Skeletal muscle tissue (tissue), 4 donors: ENCODE results near the gene SPTBN4. TPM values are rescaled to one million over a fixed set of nuclear protein-coding genes. Genes with fewer than 3 reads are reported as not detected.
A peak's percentile ranks its signal among the peaks of the same experiment; 100 is the strongest.

Source experiments
- H3K27ac ChIP-seq: one replicate; pipeline ENCODE4 v1.7.0; 2013; ENCODE audit warnings: mild to moderate bottlenecking, low read depth, low read length, inconsistent platforms
- H3K27me3 ChIP-seq, 3 donors: one replicate each; pipeline ENCODE4 v1.7.0; 2013; ENCODE audit warnings: low read length in 3 of 3; ENCODE audit not compliant: control insufficient read depth in 3 of 3, insufficient read depth in 3 of 3
- H3K36me3 ChIP-seq, 3 donors: one replicate each; pipeline ENCODE4 v1.7.0; 2013; ENCODE audit warnings: low read length in 3 of 3; ENCODE audit not compliant: control insufficient read depth in 3 of 3, insufficient read depth in 3 of 3
- H3K4me1 ChIP-seq, 3 donors: one replicate each; pipeline ENCODE4 v1.7.0; 2013; ENCODE audit warnings: low read length in 3 of 3, mild to moderate bottlenecking in 3 of 3; ENCODE audit not compliant: control insufficient read depth in 3 of 3, insufficient read depth in 3 of 3
- H3K4me3 ChIP-seq, 3 donors: one replicate each; pipeline ENCODE4 v1.7.0; 2013; ENCODE audit warnings: low read length in 3 of 3
- H3K9ac ChIP-seq, 3 donors: one replicate each; pipeline ENCODE4 v1.7.0; 2013; ENCODE audit warnings: low read length in 3 of 3, mild to moderate bottlenecking in 3 of 3, moderate library complexity in 2 of 3, low read depth in 1 of 3
- H3K9me3 ChIP-seq, 3 donors: one replicate each; pipeline ENCODE4 v1.7.0; 2013; ENCODE audit warnings: low read length in 3 of 3; ENCODE audit not compliant: control insufficient read depth in 3 of 3
- total RNA-seq: library from RNA; depleted of rRNA; stranded (reverse); fragments of >200 nt; gene quantifications from one replicate; pipeline ENCODE4 v1.2.3, GENCODE V29; 2014
- donor health status: Osteomylitis.

The SPTBN4 gene
- total RNA-seq, 1 donor from 2014 or later, result 0.52 TPM

DNA sequence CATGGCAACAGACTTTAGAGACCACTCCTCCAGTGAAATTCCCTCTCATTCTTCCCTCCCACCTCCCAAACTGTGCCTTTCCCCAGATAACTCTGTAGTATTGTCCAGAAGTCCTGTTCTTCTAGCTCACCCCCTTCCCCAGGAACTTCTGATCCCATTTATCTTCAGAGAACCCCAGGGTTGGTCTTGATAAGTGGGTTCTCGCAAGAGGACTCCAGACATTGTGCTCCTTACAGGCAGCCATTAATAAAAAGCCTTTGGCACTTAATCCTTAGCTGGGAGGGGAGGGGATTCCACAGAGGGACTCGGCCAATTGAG is 136.2 kb downstream of the SPTBN4 start:
- H3K9me3 ChIP-seq, result no peaks in the 10 kb centered on the region
- H3K27me3 ChIP-seq, result peaks cover 8 to 32% (median 27%) of the 10 kb centered on the region in 3 donors
- H3K9ac ChIP-seq, result peak overlapping the region in 1 of 3 donors; percentile 70
- H3K27ac ChIP-seq, result peak overlapping the region; percentile 62
- H3K4me1 ChIP-seq, result peaks cover 56 to 61% (median 56%) of the 10 kb centered on the region in 3 donors
- H3K36me3 ChIP-seq, result no peaks in the 10 kb centered on the region
- peak overlapping the region; percentile 59 to 69 (median 65) for H3K4me3 ChIP-seq

DNA sequence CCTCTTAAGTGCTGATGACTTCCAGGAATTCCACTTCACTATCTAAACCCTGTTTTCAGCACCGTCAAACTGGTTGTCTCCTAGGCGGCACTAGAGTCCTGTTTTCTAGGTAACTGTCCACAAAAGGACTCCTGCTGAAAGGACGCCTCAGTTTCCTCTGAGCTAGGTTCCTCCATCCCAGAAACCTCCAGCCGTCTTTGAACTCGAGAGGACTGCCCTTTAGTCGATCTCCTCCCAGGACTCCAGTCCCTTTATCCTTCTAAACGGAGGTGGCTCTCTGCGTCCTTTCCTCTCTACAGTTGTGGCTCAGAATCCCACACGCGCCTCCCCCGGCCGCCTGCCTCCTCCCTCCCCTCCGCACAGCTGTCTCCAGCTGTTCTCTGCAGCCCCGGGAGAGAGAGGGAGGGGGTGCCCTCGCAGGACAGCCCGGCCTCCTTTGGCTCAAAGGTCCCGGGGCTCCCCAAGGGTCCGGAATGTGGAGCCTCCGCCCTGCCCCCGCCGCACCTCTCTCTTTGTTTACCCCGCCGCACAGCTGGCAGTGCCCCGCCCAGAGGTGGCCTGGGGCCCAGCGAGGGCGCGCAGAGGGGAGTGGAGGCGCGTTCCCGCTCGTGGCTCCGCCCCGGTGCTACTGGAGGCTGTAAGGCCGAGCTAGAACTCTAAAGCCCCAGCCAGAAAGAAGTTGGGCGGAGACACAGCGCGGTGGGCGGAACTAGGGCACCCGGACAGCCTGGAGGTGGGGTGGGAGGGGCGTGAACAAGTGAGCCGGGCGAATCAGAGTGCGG is 136.8 kb downstream of the SPTBN4 start:
- H3K27me3 ChIP-seq, result peaks cover 3 to 28% (median 23%) of the 10 kb centered on the region in 3 donors
- peak overlapping the region in 2 of 3 donors; percentile 40 to 70 for H3K9ac ChIP-seq
- H3K4me3 ChIP-seq, result peak overlapping the region; percentile 59 to 69 (median 65)
- H3K27ac ChIP-seq, result peak overlapping the region; percentile 62
- H3K36me3 ChIP-seq, result no peaks in the 10 kb centered on the region
- H3K4me1 ChIP-seq, result peaks cover 51 to 57% (median 56%) of the 10 kb centered on the region in 3 donors
- no peaks in the 10 kb centered on the region for H3K9me3 ChIP-seq

DNA sequence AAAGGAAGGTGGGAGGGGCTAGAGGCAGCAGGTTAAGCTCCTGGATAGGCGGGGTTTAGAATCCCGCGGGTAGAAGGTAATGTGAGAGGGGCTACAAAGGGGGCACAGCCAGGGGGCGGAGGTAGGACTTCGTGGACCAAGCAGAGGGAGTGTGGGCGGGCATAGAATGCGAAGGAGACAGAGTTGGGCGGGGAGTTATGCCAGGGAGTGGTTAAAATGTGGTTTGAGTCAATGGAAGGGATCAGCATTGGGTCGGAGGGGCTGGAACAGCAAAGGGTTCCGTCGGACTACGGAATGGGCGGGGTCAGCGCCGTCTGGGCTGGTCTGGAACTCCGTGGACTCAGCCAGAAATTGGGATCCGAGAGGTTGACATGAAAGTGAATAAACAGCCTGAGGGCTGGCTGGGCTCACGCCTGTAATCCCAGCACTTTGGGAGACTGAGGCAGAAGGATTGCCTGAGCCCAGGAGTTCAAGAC is 137.4 kb downstream of the SPTBN4 start:
- Histone ChIP-seq H3K27me3 (peaks cover 0 to 22% (median 18%) of the 10 kb centered on the region in 3 donors), H3K36me3 (no peaks in the 10 kb centered on the region), H3K9ac (peak overlapping the region in 2 of 3 donors; percentile 45 to 64), H3K9me3 (no peaks in the 10 kb centered on the region), H3K4me3 (peak overlapping the region; percentile 38 to 69 (median 65)), H3K27ac (peak overlapping the region; percentile 62), H3K4me1 (peaks cover 52 to 55% (median 52%) of the 10 kb centered on the region in 3 donors)

DNA sequence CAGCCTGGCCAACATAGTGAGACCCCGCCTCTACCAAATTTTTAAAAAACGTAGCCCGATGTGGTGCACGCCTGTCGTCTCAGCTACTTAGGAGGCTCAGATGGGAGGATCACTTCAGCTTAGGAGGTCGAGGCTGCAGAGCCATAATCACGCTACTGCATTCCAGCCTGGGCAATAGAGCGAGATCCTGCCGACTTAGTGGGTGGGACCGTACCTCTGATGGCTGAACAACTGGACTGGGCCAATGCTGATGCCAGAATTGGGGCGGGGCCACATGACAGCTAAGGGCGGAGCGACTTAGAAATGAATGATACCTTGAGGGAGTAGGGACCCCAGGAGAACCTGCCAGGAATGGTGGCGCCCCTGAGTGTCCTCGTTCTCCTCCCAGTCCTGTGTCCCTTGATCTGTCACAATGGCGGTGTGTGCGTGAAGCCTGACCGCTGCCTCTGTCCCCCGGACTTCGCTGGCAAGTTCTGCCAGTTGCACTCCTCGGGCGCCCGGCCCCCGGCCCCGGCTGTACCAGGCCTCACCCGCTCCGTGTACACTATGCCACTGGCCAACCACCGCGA is 137.9 kb downstream of the SPTBN4 start:
- peak overlapping the region in 2 of 3 donors; percentile 64 to 83 for H3K9ac ChIP-seq
- H3K27me3 ChIP-seq, result peaks cover 0 to 18% (median 13%) of the 10 kb centered on the region in 3 donors

GRCh38 chr19:40605216-40605971 is 138.6 kb downstream of the SPTBN4 start:
- Histone ChIP-seq H3K9ac (peak overlapping the region; percentile 40 to 83 (median 64)), H3K27ac (peak overlapping the region; percentile 47), H3K4me1 (peaks cover 49 to 55% (median 55%) of the 10 kb centered on the region in 3 donors), H3K4me3 (peak overlapping the region; percentile 59 to 72 (median 68)), H3K9me3 (no peaks in the 10 kb centered on the region), H3K36me3 (no peaks in the 10 kb centered on the region), H3K27me3 (peaks cover 0 to 15% (median 10%) of the 10 kb centered on the region in 3 donors)

More for the DNA sequence above, 137.9 kb downstream of the SPTBN4 start:
- Histone ChIP-seq H3K36me3 (no peaks in the 10 kb centered on the region), H3K27ac (peak overlapping the region; percentile 47), H3K9me3 (no peaks in the 10 kb centered on the region), H3K4me3 (peak overlapping the region; percentile 59 to 72 (median 68)), H3K4me1 (peaks cover 47 to 55% (median 53%) of the 10 kb centered on the region in 3 donors)

DNA sequence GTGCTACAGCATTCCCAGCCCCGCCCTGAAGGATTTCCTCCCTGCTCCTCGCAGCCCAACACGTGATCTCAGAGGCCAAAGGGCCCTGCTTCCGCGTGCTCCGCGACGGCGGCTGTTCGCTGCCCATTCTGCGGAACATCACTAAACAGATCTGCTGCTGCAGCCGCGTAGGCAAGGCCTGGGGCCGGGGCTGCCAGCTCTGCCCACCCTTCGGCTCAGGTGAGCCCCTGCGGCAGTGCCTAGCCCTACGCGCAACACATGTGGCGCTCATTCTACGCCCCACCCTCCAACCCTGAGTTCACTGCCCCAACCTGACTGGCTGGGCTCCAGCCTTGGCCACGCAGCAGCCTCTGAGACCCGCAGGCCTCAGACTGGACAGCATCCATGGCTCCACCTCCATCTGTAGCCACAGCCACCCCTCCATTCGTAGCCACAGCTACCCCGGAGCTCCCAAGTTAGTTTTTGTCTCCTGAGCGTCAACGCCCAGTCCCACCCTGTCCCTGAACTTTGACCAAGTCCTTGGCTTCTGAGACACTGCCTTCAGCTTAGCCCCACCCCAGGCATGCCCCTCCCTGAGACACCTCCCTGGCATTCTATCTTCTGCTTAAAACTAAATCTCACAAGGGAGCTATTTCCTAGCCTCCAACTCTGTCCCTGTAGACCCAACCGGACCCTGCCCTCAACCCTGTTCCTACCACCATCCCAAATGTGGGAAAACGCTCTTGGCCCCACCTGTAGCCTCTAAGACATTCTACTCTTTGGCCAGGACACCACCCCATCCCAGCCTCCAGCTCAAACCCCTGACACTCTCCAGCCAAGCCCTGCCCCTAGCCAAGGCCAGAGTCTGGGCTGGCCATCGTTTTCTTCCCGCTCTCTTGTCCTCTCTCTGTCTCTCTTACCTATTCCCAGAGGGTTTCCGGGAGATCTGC is 140.8 kb downstream of the SPTBN4 start:
- no peaks in the 10 kb centered on the region for H3K36me3 ChIP-seq
- peaks cover 0 to 4% (median under 1%) of the 10 kb centered on the region in 3 donors for H3K27me3 ChIP-seq
- H3K9ac ChIP-seq, result no peak overlapping the region
- peaks cover 41 to 49% (median 45%) of the 10 kb centered on the region in 3 donors for H3K4me1 ChIP-seq
- H3K27ac ChIP-seq, result no peak overlapping the region
- H3K4me3 ChIP-seq, result no peak overlapping the region
- no peaks in the 10 kb centered on the region for H3K9me3 ChIP-seq

DNA sequence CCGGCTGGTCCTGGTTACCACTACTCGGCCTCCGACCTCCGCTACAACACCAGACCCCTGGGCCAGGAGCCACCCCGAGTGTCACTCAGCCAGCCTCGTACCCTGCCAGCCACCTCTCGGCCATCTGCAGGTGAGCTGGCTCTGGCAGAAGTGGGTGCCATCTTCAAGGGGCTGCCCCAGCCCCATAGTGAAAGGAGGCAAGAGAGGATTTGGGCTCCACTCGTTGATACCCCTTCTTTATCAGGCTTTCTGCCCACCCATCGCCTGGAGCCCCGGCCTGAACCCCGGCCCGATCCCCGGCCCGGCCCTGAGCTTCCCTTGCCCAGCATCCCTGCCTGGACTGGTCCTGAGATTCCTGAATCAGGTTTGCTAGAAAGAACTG is 141.4 kb downstream of the SPTBN4 start:
- H3K36me3 ChIP-seq, result no peaks in the 10 kb centered on the region
- no peak overlapping the region for H3K9ac ChIP-seq
- H3K4me1 ChIP-seq, result peaks cover 34 to 44% (median 40%) of the 10 kb centered on the region in 3 donors
- H3K27ac ChIP-seq, result no peak overlapping the region
- no peak overlapping the region for H3K4me3 ChIP-seq
- H3K9me3 ChIP-seq, result no peaks in the 10 kb centered on the region
- peaks cover 0 to 3% (median 0%) of the 10 kb centered on the region in 3 donors for H3K27me3 ChIP-seq

GRCh38 chr19:40608957-40609356 is 142.2 kb downstream of the SPTBN4 start:
- Histone ChIP-seq H3K27me3 (peaks cover 0 to 3% (median 0%) of the 10 kb centered on the region in 3 donors), H3K4me3 (peak overlapping the region in 2 of 3 donors; percentile 38 to 67), H3K9ac (peak overlapping the region in 1 of 3 donors; percentile 64), H3K9me3 (no peaks in the 10 kb centered on the region), H3K36me3 (no peaks in the 10 kb centered on the region), H3K27ac (no peak overlapping the region), H3K4me1 (peaks cover 29 to 40% (median 38%) of the 10 kb centered on the region in 3 donors)
